Fibroblast of villous mesenchyme (primary cell): Measurements from ENCODE around the gene AXIN2. TPM values are rescaled to one million over a fixed set of nuclear protein-coding genes. Genes with fewer than 3 reads are reported as not detected.

Source experiments
- DNase-seq: peaks from one replicate; pipeline ENCODE4 v3.0.0-alpha.2; 2010; ENCODE audit warnings: low read depth
- H3K4me3 ChIP-seq: 2 replicates; pipeline ENCODE4 v1.5.1; 2011; ENCODE audit warnings: low read depth, mild to moderate bottlenecking, low read length
- CTCF ChIP-seq: IDR thresholded peaks from 2 replicates; pipeline ENCODE4 v1.5.1; 2012; ENCODE audit warnings: low read depth, mild to moderate bottlenecking, low read length; ENCODE audit not compliant: insufficient read depth
- total RNA-seq: library from RNA; depleted of rRNA; stranded (reverse); fragments of >200 nt; gene quantifications from 2 replicates; pipeline ENCODE4 v1.2.3, GENCODE V29; 2012

AXIN2 gene
- total RNA-seq, 1 donor, result 1.3 TPM

DNA sequence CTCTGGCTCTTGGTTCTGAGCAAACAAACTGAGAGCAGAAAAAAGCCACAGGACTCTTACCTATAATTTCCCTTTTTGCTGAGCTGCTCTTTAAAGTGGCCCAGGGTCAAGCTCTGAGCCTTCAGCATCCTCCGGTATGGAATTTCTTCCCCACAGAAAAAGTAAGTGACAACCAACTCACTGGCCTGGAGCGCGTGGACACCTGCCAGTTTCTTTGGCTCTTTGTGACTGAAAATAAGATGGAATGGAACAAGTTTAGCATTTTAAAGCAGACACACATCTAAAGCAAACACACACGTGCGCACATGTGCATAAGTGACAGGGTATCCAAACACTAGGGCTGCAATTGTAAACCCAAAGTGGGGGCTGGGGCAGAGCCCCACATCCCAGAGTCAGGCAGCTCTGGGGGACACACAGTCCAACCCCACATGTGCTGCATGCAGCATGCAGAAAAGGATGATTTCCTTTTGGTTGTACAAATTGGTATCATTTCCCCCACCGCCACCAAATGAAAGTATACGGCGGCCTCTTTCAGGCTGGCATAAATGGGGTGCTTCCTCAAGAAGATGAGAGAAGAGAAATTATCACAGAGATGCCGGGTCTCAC lies 27.5 kb downstream of the AXIN2 start:
- no peak overlapping the region for H3K4me3 ChIP-seq
- no peak for DNase-seq

DNA sequence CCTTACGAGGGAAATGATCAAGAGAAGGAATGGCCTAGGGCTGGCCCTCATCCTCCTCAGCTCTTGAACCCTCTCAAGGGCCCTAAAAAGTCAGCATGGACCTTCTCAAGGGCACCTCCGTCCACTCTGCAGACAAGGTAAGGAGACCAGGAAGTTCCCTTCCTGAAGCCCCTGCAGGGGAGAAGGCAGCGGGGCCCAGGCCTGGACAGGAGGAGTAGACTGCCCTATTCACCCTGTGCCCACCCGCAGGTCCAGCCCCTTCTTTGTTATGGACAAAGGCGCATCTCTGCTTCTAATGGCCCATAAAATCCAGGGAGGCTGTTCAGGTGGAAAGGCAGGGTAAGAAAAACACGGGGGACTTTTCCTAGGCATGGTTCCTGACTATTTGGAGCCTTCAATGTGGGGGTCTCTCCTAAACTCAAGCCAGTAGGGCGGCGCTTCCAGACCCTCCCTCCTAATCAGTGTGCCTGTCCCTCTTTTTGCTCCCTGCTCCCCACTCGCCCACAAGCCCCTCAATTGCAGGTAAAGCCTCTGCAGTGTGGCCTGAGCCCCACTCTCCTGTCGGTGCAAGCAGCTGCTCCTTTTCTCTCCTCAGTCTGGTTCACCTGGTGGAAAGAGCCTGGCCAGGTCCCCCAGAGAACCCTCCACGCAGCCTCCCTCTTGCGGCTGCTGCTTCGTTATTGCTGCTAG lies 28.2 kb downstream of the AXIN2 start:
- DNase-seq, result no peak
- TF ChIP-seq CTCF, result no peak
- H3K4me3 ChIP-seq, result no peak overlapping the region

More for the DNA sequence above, 27.5 kb downstream of the AXIN2 start:
- no peak for TF ChIP-seq CTCF

- peak; percentile 31 for DNase-seq
- TF ChIP-seq CTCF, result no peak
- no peak overlapping the region for H3K4me3 ChIP-seq
Measured at GRCh38 chr17:65532101-65532890, 29.2 kb downstream of the AXIN2 start.

- H3K4me3 ChIP-seq, result no peak overlapping the region
- DNase-seq, result peak; percentile 78
- peak; percentile 39 for TF ChIP-seq CTCF
Measured at GRCh38 chr17:65531256-65532100, 30.0 kb downstream of the AXIN2 start.

GRCh38 chr17:65530523-65531255 lies 30.8 kb downstream of the AXIN2 start:
- no peak for DNase-seq
- TF ChIP-seq CTCF, result no peak

More at GRCh38 chr17:65530523-65531255, 30.8 kb downstream of the AXIN2 start:
- no peak overlapping the region for H3K4me3 ChIP-seq
